SK-N-SH (cell line): ENCODE results near the gene NCOR2. TPM values are rescaled to one million over a fixed set of nuclear protein-coding genes. Genes with fewer than 3 reads are reported as not detected.

ENCODE experiments used
- CTCF ChIA-PET: fragments of 300-600, 350-600 bp; formaldehyde crosslinking; extraction: SDS; loops from one replicate; lab custom pipeline; 2021; lab: Yijun Ruan, JAX
- POLR2A ChIA-PET: fragments of 350-600 bp; sonication (Branson Sonifier 250); formaldehyde crosslinking; extraction: SDS; loops from one replicate; lab custom pipeline; 2020; ENCODE audit warnings: antibody characterized with exemption, inconsistent platforms; lab: Yijun Ruan, JAX
- DNase-seq: peaks from one replicate; pipeline ENCODE4 v3.0.0; 2012
- H2AFZ ChIP-seq: fragments of 200-600 bp; sonication (generic); 2 replicates; pipeline ENCODE4 v1.8.1; 2016; ENCODE audit warnings: antibody characterized with exemption, mild to moderate bottlenecking, low read depth
- H3F3A ChIP-seq: fragments of 200-600 bp; sonication (generic); replicated peaks from 2 replicates; pipeline ENCODE3; 2016; ENCODE audit warnings: antibody characterized with exemption, mild to moderate bottlenecking; ENCODE audit not compliant: insufficient read depth
- H3K27ac ChIP-seq, 2 experiments: fragments of 200-500 bp in 1 of 2; fragments of 200-600 bp in 1 of 2; sonication (Bioruptor generic) in 1 of 2; sonication (generic), shearing (Covaris generic) in 1 of 2; 2 replicates each; pipeline versions ENCODE4 v1.5.1 to v1.6.1; 2014 to 2016; ENCODE audit warnings: low read depth in 2 of 2, inconsistent platforms in 1 of 2, low read length in 1 of 2, mild to moderate bottlenecking in 1 of 2, mixed read lengths in 1 of 2
- H3K27me3 ChIP-seq: fragments of 200-600 bp; sonication (generic), shearing (Covaris generic); 2 replicates; pipeline ENCODE4 v1.6.1; 2016; ENCODE audit warnings: mixed run types; ENCODE audit not compliant: insufficient read depth
- H3K36me3 ChIP-seq, 2 experiments: fragments of 200-500 bp in 1 of 2; fragments of 200-600 bp in 1 of 2; sonication (Bioruptor generic) in 1 of 2; sonication (generic) in 1 of 2; replicated peaks in 1 of 2; 2 replicates each; pipeline versions ENCODE3 to v1.5.1; 2014 to 2016; ENCODE audit warnings: low read length in 1 of 2, mild to moderate bottlenecking in 1 of 2; ENCODE audit not compliant: insufficient read depth in 2 of 2, control insufficient read depth in 1 of 2
- H3K4me1 ChIP-seq, 2 experiments: fragments of 200-500 bp in 1 of 2; fragments of 200-600 bp in 1 of 2; sonication (Bioruptor generic) in 1 of 2; sonication (generic), shearing (Covaris generic) in 1 of 2; 2 replicates each; pipeline versions ENCODE4 v1.5.1 to v1.6.1; 2014 to 2016; ENCODE audit warnings: low read depth in 1 of 2, low read length in 1 of 2, mixed run types in 1 of 2; ENCODE audit not compliant: insufficient read depth in 2 of 2, control insufficient read depth in 1 of 2
- H3K4me2 ChIP-seq: fragments of 200-600 bp; sonication (generic), shearing (Covaris generic); 2 replicates; pipeline ENCODE4 v1.6.1; 2017; ENCODE audit warnings: mixed run types
- H3K4me3 ChIP-seq, 2 experiments: fragments of 200-500 bp in 1 of 2; fragments of 200-600 bp in 1 of 2; sonication (Bioruptor generic) in 1 of 2; sonication (generic), shearing (Covaris generic) in 1 of 2; 2 replicates each; pipeline versions ENCODE4 v1.5.1 to v1.8.1; 2014 to 2016; ENCODE audit warnings: low read depth in 2 of 2, inconsistent platforms in 1 of 2, low read length in 1 of 2, mild to moderate bottlenecking in 1 of 2, mixed read lengths in 1 of 2, moderate library complexity in 1 of 2
- H3K79me2 ChIP-seq: fragments of 200-600 bp; sonication (generic); 2 replicates; pipeline ENCODE4 v1.8.1; 2017; ENCODE audit warnings: mild to moderate bottlenecking; ENCODE audit not compliant: insufficient read depth
- H3K9ac ChIP-seq: fragments of 200-600 bp; sonication (generic); 2 replicates; pipeline ENCODE4 v1.6.1; 2017; ENCODE audit warnings: mixed run types
- H3K9me2 ChIP-seq: fragments of 200-600 bp; sonication (generic); 2 replicates; pipeline ENCODE4 v1.6.1; 2017; ENCODE audit warnings: mixed run types
- H3K9me3 ChIP-seq: fragments of 200-600 bp; sonication (generic); 2 replicates; pipeline ENCODE4 v1.6.1; 2017; ENCODE audit warnings: mixed run types, mild to moderate bottlenecking, moderate library complexity
- H4K20me1 ChIP-seq: fragments of 200-600 bp; sonication (generic); 2 replicates; pipeline ENCODE4 v1.6.1; 2017; ENCODE audit warnings: mild to moderate bottlenecking, mixed run types; ENCODE audit not compliant: insufficient read depth
- CTCF ChIP-seq: fragments of 200-600 bp; sonication (generic); IDR thresholded peaks from 2 replicates; pipeline ENCODE4 v1.6.1; 2017; ENCODE audit warnings: antibody characterized with exemption, mild to moderate bottlenecking, moderate library complexity
- ELF1 ChIP-seq: IDR thresholded peaks from 2 replicates; pipeline ENCODE4 v1.4.0; 2012
- EP300 ChIP-seq, 2 experiments: IDR thresholded peaks; 2 replicates each; pipeline versions ENCODE4 v1.4.0 to v1.6.1; 2012; ENCODE audit warnings: borderline replicate concordance in 1 of 2, low read depth in 1 of 2, low read length in 1 of 2
- FOXJ3 ChIP-seq: sonication (generic); formaldehyde crosslinking; IDR thresholded peaks from 2 replicates; pipeline ENCODE4 v1.5.1; 2020; ENCODE audit warnings: mild to moderate bottlenecking, missing genetic modification reagents
- FOXM1 ChIP-seq: IDR thresholded peaks from 2 replicates; pipeline ENCODE4 v1.4.0; 2012; ENCODE audit warnings: low read depth, mild to moderate bottlenecking
- GABPA ChIP-seq: IDR thresholded peaks from 2 replicates; pipeline ENCODE4 v1.4.0; 2012; ENCODE audit warnings: low read depth, mild to moderate bottlenecking
- GATA2 ChIP-seq: sonication (generic); formaldehyde crosslinking; IDR thresholded peaks from 2 replicates; pipeline ENCODE4 v1.5.0; 2020; ENCODE audit warnings: mild to moderate bottlenecking, missing genetic modification reagents
- IRF3 ChIP-seq: fragments of 150-350 bp; IDR thresholded peaks from 2 replicates; pipeline ENCODE4 v1.6.1; 2016; ENCODE audit warnings: mild to moderate bottlenecking, low read depth, low read length
- NFIC ChIP-seq: IDR thresholded peaks from 2 replicates; pipeline ENCODE4 v1.4.0; 2012; ENCODE audit warnings: borderline replicate concordance
- PBX3 ChIP-seq: IDR thresholded peaks from 2 replicates; pipeline ENCODE4; 2012
- POLR2AphosphoS5 ChIP-seq: IDR thresholded peaks from 2 replicates; pipeline ENCODE4 v1.6.1; 2012; ENCODE audit warnings: low read depth, low read length
- RCOR1 ChIP-seq: fragments of 150-350 bp; IDR thresholded peaks from 2 replicates; pipeline ENCODE4 v1.6.1; 2017; ENCODE audit warnings: antibody characterized with exemption, low read length
- RFX5 ChIP-seq: IDR thresholded peaks from 2 replicates; pipeline ENCODE4 v1.6.1; 2012; ENCODE audit warnings: mild to moderate bottlenecking, improper control_type of control experiment, low read length
- RXRA ChIP-seq: IDR thresholded peaks from 2 replicates; pipeline ENCODE4 v1.4.0; 2012; ENCODE audit warnings: low read depth, mild to moderate bottlenecking, borderline replicate concordance
- TAF1 ChIP-seq: IDR thresholded peaks from 2 replicates; pipeline ENCODE4 v1.6.1; 2012; ENCODE audit warnings: low read depth, mild to moderate bottlenecking, low read length, moderate library complexity, borderline replicate concordance
- WGBS: methylation state at CpG from one replicate; pipeline ENCODE4 v1.1.6; 2017; ENCODE audit warnings: low lambda C conversion rate; 5-methylcytosine and 5-hydroxymethylcytosine counted together
- polyA plus RNA-seq, 3 experiments: library from polyadenylated mRNA; depleted of rRNA; stranded (reverse); fragments of >200 nt; gene quantifications; 2 replicates each; pipeline ENCODE4 v1.2.3, GENCODE V29; 2012
- TF ChIP-seq, protein P1 (sequence below): IDR thresholded peaks from 2 replicates; pipeline ENCODE4 v1.4.0; 2012; ENCODE audit warnings: low read depth, borderline replicate concordance

NCOR2 gene
- polyA plus RNA-seq, 1 of the 3 experiments (the other 2 are of a cell fraction) = 19.0 TPM

- no peak for TF ChIP-seq FOXJ3 (CRISPR knock-in tag)
- TF ChIP-seq TAF1 = no peak
- TF ChIP-seq RXRA = no peak
- TF ChIP-seq CTCF = no peak
Observed at GRCh38 chr12:124612410-124612680, 44.9 kb upstream of the NCOR2 start (continued).

DNA sequence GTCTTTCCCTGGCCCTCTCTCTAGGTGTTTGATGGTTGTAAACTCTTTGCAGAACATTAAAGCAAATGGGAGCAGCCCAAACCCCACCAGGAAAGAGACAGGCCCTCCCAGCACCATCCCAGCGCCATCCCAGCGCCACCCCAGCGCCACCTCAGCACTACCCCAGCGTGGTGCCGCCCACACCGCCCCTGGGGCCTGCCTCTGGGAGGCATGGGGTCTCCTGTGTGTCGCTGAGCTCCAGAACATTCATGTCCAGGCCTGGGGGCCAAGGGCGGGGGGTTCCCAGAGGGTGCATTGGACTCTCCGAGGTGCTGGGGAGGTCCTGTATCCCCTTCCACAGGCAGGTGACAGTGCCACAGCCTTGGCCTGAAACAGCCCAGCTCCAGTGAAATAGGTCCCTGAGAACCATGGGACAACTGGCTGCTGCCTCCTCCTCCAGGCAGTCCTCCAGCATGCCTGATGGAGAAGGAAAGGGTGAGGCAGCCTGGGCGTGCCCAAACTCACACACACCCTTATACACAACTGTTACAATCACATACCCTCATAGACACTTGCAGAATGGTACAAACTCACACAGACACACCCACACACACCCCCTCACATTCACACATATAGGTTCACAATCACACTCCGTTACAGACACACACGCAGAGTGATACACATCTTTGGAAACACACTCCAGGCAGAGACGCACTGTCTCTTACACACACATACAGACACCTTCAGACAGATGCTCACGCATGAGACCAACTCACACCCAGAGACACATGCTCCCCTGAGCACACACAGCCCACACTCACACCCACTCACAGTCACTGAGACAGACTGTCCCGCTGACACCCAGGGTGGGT, 44.4 kb upstream of the NCOR2 start:
- no peak overlapping the region for H3K9ac ChIP-seq
- no peaks in the 10 kb centered on the region for H3K79me2 ChIP-seq
- H3K9me3 ChIP-seq = no peaks in the 10 kb centered on the region
- H3K27ac ChIP-seq = no peak overlapping the region
- POLR2A ChIA-PET = no interaction called here
- TF ChIP-seq POLR2AphosphoS5 (no peak), RCOR1 (no peak), NFIC (no peak), TAF1 (no peak), GABPA (no peak), ELF1 (no peak), IRF3 (no peak), PBX3 (no peak), GATA2 (CRISPR knock-in tag) (no peak), RFX5 (no peak), FOXJ3 (CRISPR knock-in tag) (no peak), FOXM1 (no peak), EP300 (IDR thresholded peaks at IDR 0.05; ENCODE audit: borderline replicate concordance in 1 of 2, low read depth in 1 of 2, low read length in 1 of 2) (no peak)
- TF ChIP-seq, protein P1, sequence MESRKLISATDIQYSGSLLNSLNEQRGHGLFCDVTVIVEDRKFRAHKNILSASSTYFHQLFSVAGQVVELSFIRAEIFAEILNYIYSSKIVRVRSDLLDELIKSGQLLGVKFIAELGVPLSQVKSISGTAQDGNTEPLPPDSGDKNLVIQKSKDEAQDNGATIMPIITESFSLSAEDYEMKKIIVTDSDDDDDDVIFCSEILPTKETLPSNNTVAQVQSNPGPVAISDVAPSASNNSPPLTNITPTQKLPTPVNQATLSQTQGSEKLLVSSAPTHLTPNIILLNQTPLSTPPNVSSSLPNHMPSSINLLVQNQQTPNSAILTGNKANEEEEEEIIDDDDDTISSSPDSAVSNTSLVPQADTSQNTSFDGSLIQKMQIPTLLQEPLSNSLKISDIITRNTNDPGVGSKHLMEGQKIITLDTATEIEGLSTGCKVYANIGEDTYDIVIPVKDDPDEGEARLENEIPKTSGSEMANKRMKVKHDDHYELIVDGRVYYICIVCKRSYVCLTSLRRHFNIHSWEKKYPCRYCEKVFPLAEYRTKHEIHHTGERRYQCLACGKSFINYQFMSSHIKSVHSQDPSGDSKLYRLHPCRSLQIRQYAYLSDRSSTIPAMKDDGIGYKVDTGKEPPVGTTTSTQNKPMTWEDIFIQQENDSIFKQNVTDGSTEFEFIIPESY = no peak
- TF ChIP-seq, all 33 proteins: peak for 0
- Histone ChIP-seq H2AFZ (no peak overlapping the region), H3K27me3 (no peaks in the 10 kb centered on the region), H3K36me3 (no peaks in the 10 kb centered on the region), H3K4me2 (no peak overlapping the region), H3K9me2 (no peaks in the 10 kb centered on the region), H4K20me1 (no peaks in the 10 kb centered on the region), H3K4me3 (no peak overlapping the region), H3F3A (no peaks in the 10 kb centered on the region), H3K4me1 (peaks cover 0 to 27% of the 10 kb centered on the region in 2 experiments; a peak in 2 of 4 replicates)
- WGBS = 87% methylated on average over 15 of the region's 15 CpGs
- CTCF ChIA-PET = no interaction called here
- no peak for DNase-seq
